Epithelial cell of esophagus (primary cell): ENCODE results near the gene SLAMF6.

ENCODE experiments used
- DNase-seq: peaks from one replicate; pipeline ENCODE4 v3.0.0; 2010; ENCODE audit warnings: low read depth
- H3K4me3 ChIP-seq: 2 replicates; pipeline ENCODE4 v1.5.1; 2011; ENCODE audit warnings: mild to moderate bottlenecking, low read length, control low read depth
- CTCF ChIP-seq: IDR thresholded peaks from 2 replicates; pipeline ENCODE4 v1.5.1; 2011; ENCODE audit warnings: low read depth, mild to moderate bottlenecking, low read length, control low read depth, inconsistent platforms; ENCODE audit not compliant: insufficient read depth; ENCODE audit errors: missing control alignments

The SLAMF6 gene

GRCh38 chr1:160541622-160542302, 18.7 kb upstream of the SLAMF6 start:
- H3K4me3 ChIP-seq: no peak overlapping the region
- TF ChIP-seq CTCF: no peak
- peak; percentile 15 for DNase-seq

GRCh38 chr1:160540859-160541233, 17.8 kb upstream of the SLAMF6 start:
- DNase-seq: no peak
- H3K4me3 ChIP-seq: no peak overlapping the region
- TF ChIP-seq CTCF: no peak

- DNase-seq: no peak
- H3K4me3 ChIP-seq: no peak overlapping the region
Observed at GRCh38 chr1:160539990-160540858, 17.2 kb upstream of the SLAMF6 start.

GRCh38 chr1:160539684-160539989, 16.6 kb upstream of the SLAMF6 start:
- no peak for DNase-seq
- TF ChIP-seq CTCF: no peak
- no peak overlapping the region for H3K4me3 ChIP-seq

More at GRCh38 chr1:160539990-160540858, 17.2 kb upstream of the SLAMF6 start:
- no peak for TF ChIP-seq CTCF

DNA sequence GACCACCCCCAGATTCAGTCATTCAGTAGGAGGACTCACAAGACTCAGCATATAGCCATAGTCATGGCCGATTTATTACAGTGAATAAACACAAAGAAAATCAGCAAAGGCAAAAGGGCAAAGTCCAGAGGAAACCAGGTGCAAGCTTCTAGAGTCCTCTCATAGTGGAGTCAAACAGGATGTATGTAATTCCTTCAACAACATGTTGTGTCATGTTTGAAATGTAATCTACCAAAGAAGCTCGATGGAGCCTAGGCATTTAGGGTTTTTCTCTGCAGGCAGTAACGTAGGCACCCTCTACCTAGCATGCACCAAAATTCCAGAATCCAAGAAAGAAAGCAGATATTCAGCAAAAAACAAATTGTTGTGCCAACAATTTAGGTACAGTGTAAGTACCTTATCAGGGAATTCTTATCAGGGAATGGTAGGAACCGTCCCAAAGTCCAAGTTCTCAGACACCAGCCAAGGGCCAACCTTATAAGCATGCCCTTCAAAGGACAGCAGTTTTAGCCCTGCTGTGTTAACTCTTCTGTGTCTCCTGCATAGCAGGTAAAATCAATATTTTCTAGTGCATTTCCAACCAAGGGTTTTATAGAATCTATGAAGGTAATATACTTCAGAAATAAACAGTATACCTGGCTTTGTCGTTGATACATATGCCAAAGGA, 16.1 kb upstream of the SLAMF6 start:
- no peak overlapping the region for H3K4me3 ChIP-seq
- DNase-seq: peak; percentile 56
- no peak for TF ChIP-seq CTCF

GRCh38 chr1:160537714-160538665, 14.9 kb upstream of the SLAMF6 start:
- TF ChIP-seq CTCF: no peak
- no peak overlapping the region for H3K4me3 ChIP-seq
- no peak for DNase-seq
